Measurements from ENCODE around the gene AGER.

GRCh38 chr6:32210191-32210601 lies 26.1 kb upstream of the AGER start:
- TF ChIP-seq, protein P1, sequence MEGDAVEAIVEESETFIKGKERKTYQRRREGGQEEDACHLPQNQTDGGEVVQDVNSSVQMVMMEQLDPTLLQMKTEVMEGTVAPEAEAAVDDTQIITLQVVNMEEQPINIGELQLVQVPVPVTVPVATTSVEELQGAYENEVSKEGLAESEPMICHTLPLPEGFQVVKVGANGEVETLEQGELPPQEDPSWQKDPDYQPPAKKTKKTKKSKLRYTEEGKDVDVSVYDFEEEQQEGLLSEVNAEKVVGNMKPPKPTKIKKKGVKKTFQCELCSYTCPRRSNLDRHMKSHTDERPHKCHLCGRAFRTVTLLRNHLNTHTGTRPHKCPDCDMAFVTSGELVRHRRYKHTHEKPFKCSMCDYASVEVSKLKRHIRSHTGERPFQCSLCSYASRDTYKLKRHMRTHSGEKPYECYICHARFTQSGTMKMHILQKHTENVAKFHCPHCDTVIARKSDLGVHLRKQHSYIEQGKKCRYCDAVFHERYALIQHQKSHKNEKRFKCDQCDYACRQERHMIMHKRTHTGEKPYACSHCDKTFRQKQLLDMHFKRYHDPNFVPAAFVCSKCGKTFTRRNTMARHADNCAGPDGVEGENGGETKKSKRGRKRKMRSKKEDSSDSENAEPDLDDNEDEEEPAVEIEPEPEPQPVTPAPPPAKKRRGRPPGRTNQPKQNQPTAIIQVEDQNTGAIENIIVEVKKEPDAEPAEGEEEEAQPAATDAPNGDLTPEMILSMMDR (IDR thresholded peaks at IDR 0.05) = no peak
- TF ChIP-seq POLR2A (IDR thresholded peaks at IDR 0.05) = no peak
